Transverse colon (tissue), 4 donors: ENCODE measurements around the gene SPG11. TPM values are rescaled to one million over a fixed set of nuclear protein-coding genes. Genes with fewer than 3 reads are reported as not detected.
"Not testable (repeated sequence)": the region's sequence is repeated elsewhere in the genome, so short reads cannot be mapped to it uniquely, and the experiment has no call there.

Experiments used
- DNase-seq: peaks from one replicate; pipeline ENCODE4 v3.0.0-alpha.2; 2019
- H3K27ac ChIP-seq, 4 donors: fragments of 200-600 bp; sonication (generic); 2 replicates each; pipeline ENCODE4 v1.5.1; 2016 to 2018; ENCODE audit warnings: inconsistent platforms in 4 of 4
- H3K27me3 ChIP-seq: fragments of 200-600 bp; sonication (generic); 2 replicates; pipeline ENCODE4 v1.5.1; 2017; ENCODE audit warnings: inconsistent platforms
- H3K36me3 ChIP-seq, 4 donors: fragments of 200-600 bp; sonication (generic); 2 replicates each; pipeline ENCODE4 v1.5.1; 2017 to 2019; ENCODE audit warnings: inconsistent platforms in 4 of 4
- H3K4me1 ChIP-seq, 4 donors: fragments of 200-600 bp; sonication (generic); 2 replicates each; pipeline ENCODE4 v1.5.1; 2017 to 2020; ENCODE audit warnings: inconsistent platforms in 4 of 4
- H3K4me3 ChIP-seq, 4 donors: fragments of 200-600 bp; sonication (generic); 1 replicate in 1 of 4; 2 replicates in 3 of 4; pipeline versions ENCODE4 v1.5.1 to v1.6.1; 2017 to 2019; ENCODE audit warnings: inconsistent platforms in 4 of 4
- H3K9me3 ChIP-seq, 2 donors: fragments of 200-600 bp; sonication (generic); 2 replicates each; pipeline ENCODE4 v1.5.1; 2017 to 2019; ENCODE audit warnings: inconsistent platforms in 2 of 2
- EP300 ChIP-seq: sonication (generic); formaldehyde crosslinking; IDR thresholded peaks from one replicate; pipeline ENCODE4 v1.6.1; 2017; ENCODE audit warnings: antibody characterized with exemption, low read depth
- POLR2A ChIP-seq: fragments of 450-650 bp; IDR thresholded peaks from one replicate; pipeline ENCODE4 v1.6.1; 2016; ENCODE audit warnings: antibody characterized with exemption, mild to moderate bottlenecking, moderate library complexity
- POLR2AphosphoS5 ChIP-seq, 3 donors: sonication (generic); formaldehyde crosslinking; IDR thresholded peaks; one replicate each; pipeline ENCODE4 v1.6.1; 2016; ENCODE audit warnings: antibody characterized with exemption in 3 of 3
- WGBS, 2 donors: methylation state at CpG; one replicate each; pipeline ENCODE4 v1.1.5; 2018; ENCODE audit warnings: low coverage in 1 of 2; 5-methylcytosine and 5-hydroxymethylcytosine counted together
- in situ Hi-C, 4 donors: fragments of 200-750 bp; cut with MboI; loops; one replicate each; pipeline versions ENCODE4 v1.15.0 to v1.15.1; 2017; ENCODE audit warnings: low sequenced_read_pairs in 3 of 4, low pct_ligation_motif_present in 1 of 4, low pct_unique_long_range_greater_than_20kb in 1 of 4
- intact Hi-C: fragments of 100-400 bp; cut with DNase I; formaldehyde crosslinking; loops from one replicate; pipeline ENCODE4 v1.15.1; 2023; ENCODE audit warnings: low total_unique reads
- total RNA-seq, 4 donors: library from RNA; depleted of rRNA; stranded (reverse); fragments of >200 nt; gene quantifications; one replicate each; pipeline ENCODE4 v1.1.0, GENCODE V29; 2016
- TF ChIP-seq, protein P1 (sequence below), 5 experiments: fragments of 200-600 bp in 3 of 5; fragments of 450-650 bp in 2 of 5; sonication (generic) in 3 of 5; IDR thresholded peaks; 1 replicate in 2 of 5; 2 replicates in 3 of 5; pipeline ENCODE4 v1.5.1; 2016 to 2017; ENCODE audit warnings: antibody characterized with exemption in 5 of 5, inconsistent platforms in 3 of 5, mild to moderate bottlenecking in 2 of 5, moderate library complexity in 1 of 5

Gene SPG11
- total RNA-seq, 4 donors from 2014 or later = 79.7 to 149 (median 103) TPM

DNA sequence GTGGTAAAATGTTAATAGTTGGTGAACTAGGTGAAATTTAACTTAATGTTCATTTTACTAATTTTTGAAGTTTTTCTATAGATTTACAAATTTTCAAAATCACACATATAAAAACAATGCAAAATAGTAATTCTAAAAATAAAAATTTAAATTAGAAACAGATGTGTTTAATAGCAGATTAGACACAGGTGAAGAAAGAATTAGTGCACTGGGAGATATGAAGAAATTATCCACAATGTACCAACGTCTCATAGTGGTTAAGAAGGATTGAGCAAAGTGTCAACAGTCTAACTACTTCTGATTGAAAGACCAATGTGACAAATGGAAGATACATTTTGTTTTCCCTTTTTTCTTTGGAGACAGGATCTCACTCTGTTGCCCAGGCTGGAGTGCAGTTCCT, 26.5 kb downstream of the SPG11 start:
- DNase-seq = no peak
- Histone ChIP-seq H3K36me3 (peaks cover 0 to 46% (median 16%) of the 10 kb centered on the region in 4 donors), H3K4me3 (no peak overlapping the region), H3K27me3 (no peaks in the 10 kb centered on the region), H3K27ac (no peak overlapping the region), H3K4me1 (no peaks in the 10 kb centered on the region), H3K9me3 (no peaks in the 10 kb centered on the region)
- intact Hi-C loops (no loop called here), in situ Hi-C loops (no loop called here)
- TF ChIP-seq, protein P1, sequence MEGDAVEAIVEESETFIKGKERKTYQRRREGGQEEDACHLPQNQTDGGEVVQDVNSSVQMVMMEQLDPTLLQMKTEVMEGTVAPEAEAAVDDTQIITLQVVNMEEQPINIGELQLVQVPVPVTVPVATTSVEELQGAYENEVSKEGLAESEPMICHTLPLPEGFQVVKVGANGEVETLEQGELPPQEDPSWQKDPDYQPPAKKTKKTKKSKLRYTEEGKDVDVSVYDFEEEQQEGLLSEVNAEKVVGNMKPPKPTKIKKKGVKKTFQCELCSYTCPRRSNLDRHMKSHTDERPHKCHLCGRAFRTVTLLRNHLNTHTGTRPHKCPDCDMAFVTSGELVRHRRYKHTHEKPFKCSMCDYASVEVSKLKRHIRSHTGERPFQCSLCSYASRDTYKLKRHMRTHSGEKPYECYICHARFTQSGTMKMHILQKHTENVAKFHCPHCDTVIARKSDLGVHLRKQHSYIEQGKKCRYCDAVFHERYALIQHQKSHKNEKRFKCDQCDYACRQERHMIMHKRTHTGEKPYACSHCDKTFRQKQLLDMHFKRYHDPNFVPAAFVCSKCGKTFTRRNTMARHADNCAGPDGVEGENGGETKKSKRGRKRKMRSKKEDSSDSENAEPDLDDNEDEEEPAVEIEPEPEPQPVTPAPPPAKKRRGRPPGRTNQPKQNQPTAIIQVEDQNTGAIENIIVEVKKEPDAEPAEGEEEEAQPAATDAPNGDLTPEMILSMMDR (IDR thresholded peaks at IDR 0.05) = no peak
- no peak for TF ChIP-seq EP300
- TF ChIP-seq POLR2A = no peak
- TF ChIP-seq POLR2AphosphoS5 (IDR thresholded peaks at IDR 0.05) = no peak
- WGBS, 2 donors = 91% methylated on average over 1 of the region's 1 CpG

DNA sequence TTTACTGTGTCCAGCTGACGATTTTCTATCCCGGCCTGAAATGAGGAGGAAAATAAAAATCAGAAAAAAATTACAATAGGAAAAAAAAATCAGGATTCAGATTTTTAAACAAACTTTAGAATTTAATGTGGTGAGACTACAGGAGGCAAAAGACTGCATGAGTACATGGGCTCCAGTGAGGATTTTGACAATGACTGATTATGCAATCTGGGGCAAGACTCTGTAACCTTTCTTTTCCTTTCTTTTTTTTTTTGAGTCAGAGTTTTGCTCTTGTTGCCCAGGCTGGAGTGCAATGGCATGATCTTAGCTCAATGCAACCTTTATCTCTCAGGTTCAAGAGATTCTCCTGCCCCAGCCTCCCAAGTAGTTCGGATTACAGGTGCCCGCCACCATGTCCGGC, 29.9 kb downstream of the SPG11 start:
- H3K27ac ChIP-seq = no peak overlapping the region
- no peaks in the 10 kb centered on the region for H3K9me3 ChIP-seq
- no peak for TF ChIP-seq EP300
- TF ChIP-seq POLR2AphosphoS5 (IDR thresholded peaks at IDR 0.05) = no peak
- TF ChIP-seq, protein P1 (IDR thresholded peaks at IDR 0.05) = no peak
- no peaks in the 10 kb centered on the region for H3K4me1 ChIP-seq
- no peak for DNase-seq
- in situ Hi-C loops (no loop called here), intact Hi-C loops (no loop called here)
- peaks cover 0 to 56% (median 21%) of the 10 kb centered on the region in 4 donors for H3K36me3 ChIP-seq
- WGBS, 2 donors = 88 to 97% methylated on average over 5 of the region's 5 CpGs
- no peaks in the 10 kb centered on the region for H3K27me3 ChIP-seq
- H3K4me3 ChIP-seq = no peak overlapping the region

DNA sequence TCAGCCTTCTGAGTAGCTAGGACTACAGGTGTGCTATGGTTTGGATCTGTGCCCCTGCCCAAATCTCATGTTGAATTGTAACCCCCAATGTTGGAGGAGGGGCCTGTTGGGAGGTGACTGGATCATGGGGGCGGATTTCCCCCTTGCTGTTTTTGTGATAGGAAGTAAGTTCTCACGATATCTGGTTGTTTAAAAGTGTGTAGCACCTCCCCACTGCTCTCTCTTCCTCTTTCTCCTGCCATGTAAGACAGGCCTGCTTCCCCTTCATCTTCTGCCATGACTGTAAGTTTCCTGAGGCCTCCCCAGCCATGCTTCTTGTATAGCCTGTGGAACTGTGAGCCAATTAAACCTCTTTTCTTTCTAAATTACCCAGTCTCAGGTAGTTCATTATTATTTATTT, 38.2 kb downstream of the SPG11 start:
- DNase-seq, intact Hi-C loops, H3K27ac ChIP-seq, H3K9me3 ChIP-seq, in situ Hi-C loops, H3K27me3 ChIP-seq, H3K4me1 ChIP-seq, H3K4me3 ChIP-seq: not testable (repeated sequence)
- peaks cover 0 to 79% (median 38%) of the 10 kb centered on the region in 4 donors for H3K36me3 ChIP-seq
- 88 to 100% methylated on average over 2 of the region's 2 CpGs for WGBS, 2 donors

DNA sequence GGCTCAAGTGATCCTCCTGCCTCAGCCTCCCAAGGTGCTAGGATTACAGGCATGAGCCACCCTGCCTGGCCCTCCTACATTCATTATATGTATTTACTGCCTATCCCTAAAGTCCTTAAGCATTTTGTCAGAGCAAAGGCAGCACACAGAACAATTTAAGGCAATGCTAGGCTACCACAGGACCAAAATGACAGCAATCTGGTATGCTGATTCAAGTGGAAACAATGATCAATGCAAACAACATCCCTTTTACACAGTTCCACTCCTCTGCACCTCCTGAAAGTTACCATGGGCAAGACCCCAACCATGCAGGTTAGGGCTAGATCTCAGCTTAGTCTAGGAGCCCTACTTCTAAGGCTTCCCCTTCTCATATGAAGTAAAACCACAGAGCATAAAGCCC, 40.3 kb downstream of the SPG11 start:
- DNase-seq = no peak
- no peaks in the 10 kb centered on the region for H3K9me3 ChIP-seq
- no peak overlapping the region for H3K27ac ChIP-seq
- no peaks in the 10 kb centered on the region for H3K4me1 ChIP-seq
- TF ChIP-seq EP300 (no peak), POLR2AphosphoS5 (IDR thresholded peaks at IDR 0.05) (no peak), POLR2A (no peak)
- TF ChIP-seq, protein P1 (IDR thresholded peaks at IDR 0.05) = no peak
- H3K27me3 ChIP-seq = no peaks in the 10 kb centered on the region
- intact Hi-C loops (no loop called here), in situ Hi-C loops (no loop called here)
- H3K36me3 ChIP-seq = peaks cover 0 to 70% (median 31%) of the 10 kb centered on the region in 4 donors
- H3K4me3 ChIP-seq = no peak overlapping the region

DNA sequence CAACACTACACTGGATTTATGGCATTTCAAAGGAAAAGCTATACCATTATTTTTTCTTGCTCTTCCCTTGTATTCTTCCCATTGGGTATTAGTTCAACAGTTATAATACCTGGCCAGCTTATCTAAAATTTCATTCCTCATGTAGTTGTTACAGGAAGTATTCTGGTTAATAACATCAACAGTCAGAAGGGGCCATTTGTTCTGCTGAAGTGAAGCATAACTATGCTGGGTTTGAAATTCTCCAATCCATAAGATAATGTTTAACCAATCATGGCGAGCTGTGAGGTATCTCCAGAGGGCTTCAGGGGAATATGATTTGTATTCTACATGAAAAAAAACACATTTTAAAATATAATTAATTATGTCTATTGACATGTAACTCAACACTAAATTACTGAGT, 43.4 kb downstream of the SPG11 start:
- WGBS, 2 donors = 95 to 100% methylated on average over 1 of the region's 1 CpG

More for the DNA sequence above, 43.4 kb downstream of the SPG11 start:
- in situ Hi-C loops = no loop called here
- no peaks in the 10 kb centered on the region for H3K27me3 ChIP-seq
- H3K36me3 ChIP-seq = peaks cover 0 to 66% (median 31%) of the 10 kb centered on the region in 4 donors
- no peak overlapping the region for H3K4me3 ChIP-seq
- intact Hi-C loops = no loop called here
- no peaks in the 10 kb centered on the region for H3K4me1 ChIP-seq
- TF ChIP-seq, protein P1 (IDR thresholded peaks at IDR 0.05) = no peak
- TF ChIP-seq EP300 = no peak
- no peak for TF ChIP-seq POLR2AphosphoS5 (IDR thresholded peaks at IDR 0.05)
- TF ChIP-seq POLR2A = no peak
- no peak overlapping the region for H3K27ac ChIP-seq
- H3K9me3 ChIP-seq = no peaks in the 10 kb centered on the region
- no peak for DNase-seq
